GM12891 (cell line): ENCODE results near the gene SKIDA1.

Experiments
- DNase-seq: peaks from one replicate; pipeline ENCODE4 v3.0.0; 2011; ENCODE audit warnings: low spot score; ENCODE audit not compliant: insufficient read length
- FAIRE-seq: peaks from 2 replicates; lab custom pipeline; 2011; peaks lifted over from hg19 to GRCh38; lab: Jason Lieb, UNC
- PAX5 ChIP-seq: IDR thresholded peaks from 2 replicates; pipeline ENCODE4 v1.6.1; 2011; ENCODE audit warnings: low read length, moderate library complexity, mild to moderate bottlenecking; ENCODE audit not compliant: insufficient read depth, severe bottlenecking
- POLR2A ChIP-seq: IDR thresholded peaks from 2 replicates; pipeline ENCODE4 v1.6.1; 2011; ENCODE audit warnings: low read depth, low read length, control low read depth
- POLR2AphosphoS5 ChIP-seq: IDR thresholded peaks from 2 replicates; pipeline ENCODE4 v1.6.1; 2011; ENCODE audit warnings: low read depth, low read length, control low read depth
- POU2F2 ChIP-seq: IDR thresholded peaks from 2 replicates; pipeline ENCODE4 v1.6.1; 2011; ENCODE audit warnings: low read depth, mild to moderate bottlenecking, control low read depth, low read length, moderate library complexity
- SPI1 ChIP-seq: IDR thresholded peaks from 2 replicates; pipeline ENCODE4 v1.6.1; 2011; ENCODE audit warnings: low read depth, low read length, control low read depth
- TAF1 ChIP-seq: IDR thresholded peaks from 2 replicates; pipeline ENCODE4 v1.6.1; 2011; ENCODE audit warnings: low read depth, low read length, control low read depth

Gene SKIDA1

DNA sequence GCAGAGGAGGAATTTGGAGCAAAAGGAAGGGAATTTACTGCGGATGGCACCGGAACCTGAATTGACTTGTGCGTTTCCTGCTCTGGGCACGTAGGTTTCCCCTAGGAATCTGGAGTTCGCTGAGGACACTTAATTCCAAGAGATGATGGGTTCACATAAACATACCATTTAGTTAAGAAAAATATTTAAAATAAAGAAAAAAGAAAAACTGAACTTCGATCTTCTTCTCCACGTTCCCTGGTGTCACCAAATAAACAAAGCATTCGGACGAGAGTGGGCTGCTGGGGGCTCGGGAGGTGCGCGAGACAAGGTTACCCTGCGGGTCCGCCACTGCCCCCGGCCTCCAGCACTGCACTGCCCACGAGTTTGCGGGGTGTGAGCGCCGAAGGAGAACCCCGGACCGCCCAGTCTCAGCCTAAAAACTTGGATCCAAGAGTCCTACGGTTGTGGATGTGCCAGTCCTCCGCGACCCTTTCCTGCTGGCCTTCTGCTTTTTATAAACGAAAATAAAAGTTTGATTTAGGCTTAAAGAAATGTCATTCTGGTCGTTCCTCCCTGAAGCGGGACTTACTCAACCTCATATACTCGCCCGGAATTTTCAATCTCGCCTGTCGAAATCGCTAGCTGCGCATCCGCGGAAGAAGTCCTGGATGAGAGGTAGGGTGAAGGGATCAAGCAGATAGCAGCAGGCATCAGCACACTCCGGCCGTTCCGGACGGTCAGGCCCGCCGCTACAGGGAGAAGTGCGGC is 30.3 kb downstream of the SKIDA1 start:
- no peak for FAIRE-seq

DNA sequence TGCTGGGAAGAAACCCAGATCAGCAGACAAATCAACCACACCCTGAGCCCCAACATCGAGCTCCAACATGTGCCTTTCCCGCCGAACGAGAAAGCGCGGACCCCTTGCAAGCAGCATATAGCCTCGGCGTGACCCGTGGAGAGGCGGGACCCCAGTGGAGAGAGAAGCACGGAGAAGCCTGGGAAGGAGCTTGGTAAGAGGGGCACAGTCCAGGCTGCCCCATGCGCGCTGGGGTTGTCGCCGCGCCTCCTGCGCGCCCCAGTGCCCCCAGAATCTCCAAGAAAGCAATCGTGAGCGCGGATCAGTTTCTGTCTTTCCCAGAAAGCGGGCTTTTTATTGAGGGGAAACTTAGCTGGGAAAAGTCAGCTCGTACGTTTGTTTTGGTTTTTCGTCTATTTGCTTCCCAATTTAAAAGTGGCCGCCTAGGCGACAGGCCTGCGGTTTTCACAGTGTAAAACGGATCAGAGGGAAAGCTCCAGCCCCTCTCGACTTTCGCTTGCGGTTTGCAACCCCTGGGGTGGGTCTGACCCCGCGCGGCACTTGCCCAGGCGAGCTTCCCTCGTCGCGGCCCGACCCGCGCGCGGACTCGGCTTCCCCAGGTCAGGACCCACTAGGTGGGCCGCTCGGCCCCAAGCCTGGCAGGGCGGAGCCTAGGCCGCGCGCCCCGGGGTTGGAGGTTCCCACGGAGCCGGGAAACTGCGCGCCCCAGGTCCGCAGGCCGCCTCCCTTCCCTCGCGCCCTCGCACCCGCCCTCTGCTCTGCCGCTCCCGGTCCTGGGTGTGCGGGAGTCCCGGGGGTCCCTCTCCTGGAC is 31.1 kb downstream of the SKIDA1 start:
- DNase-seq (no peak), FAIRE-seq (no peak)
- TF ChIP-seq TAF1, result no peak
- TF ChIP-seq PAX5, result no peak
- no peak for TF ChIP-seq POLR2A
- TF ChIP-seq SPI1, result no peak
- no peak for TF ChIP-seq POU2F2
- TF ChIP-seq POLR2AphosphoS5, result no peak

More for the DNA sequence above, 30.3 kb downstream of the SKIDA1 start:
- DNase-seq, result no peak
- TF ChIP-seq TAF1 (no peak), POLR2AphosphoS5 (no peak), POU2F2 (no peak), PAX5 (no peak), SPI1 (no peak), POLR2A (no peak)

DNA sequence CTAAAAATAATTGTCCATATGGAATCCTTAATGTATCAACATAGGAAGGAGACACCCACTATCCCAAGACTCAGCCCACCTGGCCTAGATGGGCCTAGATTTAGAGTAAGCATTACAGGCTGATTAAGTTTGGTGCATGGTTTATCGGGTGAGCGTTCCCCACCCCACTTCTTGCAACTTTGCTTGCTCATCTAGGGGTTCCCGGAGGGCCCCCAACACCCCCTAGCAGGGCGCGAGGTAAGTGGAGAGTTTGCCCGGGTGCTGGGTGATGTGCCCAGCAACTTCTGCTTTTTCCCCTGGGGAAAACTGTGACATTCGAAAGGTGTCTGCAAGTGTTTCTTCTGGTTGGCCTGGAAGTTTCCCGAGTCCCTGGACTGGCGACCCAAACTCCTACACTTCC is 31.7 kb downstream of the SKIDA1 start:
- no peak for FAIRE-seq
- no peak for TF ChIP-seq POLR2AphosphoS5
- no peak for TF ChIP-seq PAX5
- DNase-seq, result no peak

DNA sequence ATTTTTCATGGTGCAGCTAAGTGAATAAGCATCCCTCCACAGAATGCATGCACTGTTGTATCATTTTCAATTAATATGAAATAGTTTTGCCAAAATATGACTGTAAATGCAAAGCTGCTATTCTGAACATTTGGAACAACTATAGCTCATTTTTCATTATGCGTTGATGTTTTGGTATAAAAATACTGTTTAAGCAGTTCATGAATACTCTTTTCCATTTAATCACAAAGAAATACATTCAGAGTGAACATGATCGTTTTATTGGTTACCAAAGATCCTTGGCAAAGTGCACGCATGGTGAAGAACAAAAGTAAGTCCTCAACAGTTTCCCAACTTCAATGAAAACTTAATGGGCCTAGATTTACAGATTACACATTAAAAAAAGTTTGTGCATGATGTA is 33.1 kb downstream of the SKIDA1 start:
- no peak for DNase-seq
- FAIRE-seq, result no peak
- no peak for TF ChIP-seq POLR2A
- TF ChIP-seq POU2F2, result no peak
- no peak for TF ChIP-seq PAX5
- no peak for TF ChIP-seq TAF1
- TF ChIP-seq SPI1, result no peak
- no peak for TF ChIP-seq POLR2AphosphoS5

DNA sequence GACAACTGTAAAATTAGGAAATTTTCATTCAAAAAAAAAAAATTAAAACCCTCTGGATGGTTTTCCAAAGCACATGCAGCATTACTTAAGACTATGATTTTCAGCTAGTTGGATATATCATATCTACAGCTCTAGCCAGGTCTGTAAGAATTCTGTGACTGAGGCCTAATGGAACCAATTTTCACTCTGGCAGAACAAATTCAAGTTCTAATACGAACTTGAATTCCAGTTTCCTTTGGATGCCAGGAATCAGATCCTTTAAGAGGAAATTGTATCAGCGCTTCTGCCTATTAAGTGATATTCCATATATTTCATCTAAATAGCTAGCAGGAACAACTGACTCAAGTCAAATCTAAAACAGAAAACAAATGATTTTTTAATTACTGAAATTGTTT is 34.8 kb downstream of the SKIDA1 start:
- FAIRE-seq, result no peak
- DNase-seq, result no peak
- TF ChIP-seq POU2F2 (no peak), PAX5 (no peak), SPI1 (no peak), POLR2A (no peak), TAF1 (no peak)

DNA sequence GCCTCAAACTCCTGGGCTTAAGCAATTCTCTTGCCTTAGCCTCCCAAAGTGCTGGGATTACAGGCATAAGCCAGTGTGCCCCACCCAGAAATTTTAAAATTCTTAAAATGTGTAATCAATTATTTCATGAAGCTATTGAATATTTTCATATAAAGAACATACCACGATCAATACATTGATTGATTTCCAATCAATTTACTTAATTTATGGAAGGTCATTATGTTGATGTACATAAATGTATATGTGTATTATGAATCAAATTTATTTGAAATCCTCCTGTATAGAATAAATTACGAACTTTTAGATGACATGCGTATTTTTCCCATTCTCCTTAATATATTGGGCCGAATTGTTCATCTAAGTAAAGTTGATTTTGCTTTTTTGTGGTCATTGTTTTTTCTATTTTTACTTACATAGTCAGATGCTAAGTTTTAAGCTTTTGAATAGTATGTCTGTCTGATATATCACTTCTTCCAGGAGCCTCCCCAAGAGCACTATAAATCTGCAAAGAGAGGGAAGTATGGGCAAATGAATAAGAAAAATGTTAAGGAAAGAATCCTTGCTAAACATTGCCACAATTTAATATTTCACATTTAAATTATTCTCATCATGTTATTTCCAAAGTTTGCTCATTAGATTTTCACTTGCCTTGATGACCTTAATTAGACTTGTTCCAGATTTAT is 35.3 kb downstream of the SKIDA1 start:
- DNase-seq (no peak), FAIRE-seq (no peak)
- TF ChIP-seq PAX5 (no peak), POU2F2 (no peak), POLR2A (no peak), TAF1 (no peak), SPI1 (no peak), POLR2AphosphoS5 (no peak)

DNA sequence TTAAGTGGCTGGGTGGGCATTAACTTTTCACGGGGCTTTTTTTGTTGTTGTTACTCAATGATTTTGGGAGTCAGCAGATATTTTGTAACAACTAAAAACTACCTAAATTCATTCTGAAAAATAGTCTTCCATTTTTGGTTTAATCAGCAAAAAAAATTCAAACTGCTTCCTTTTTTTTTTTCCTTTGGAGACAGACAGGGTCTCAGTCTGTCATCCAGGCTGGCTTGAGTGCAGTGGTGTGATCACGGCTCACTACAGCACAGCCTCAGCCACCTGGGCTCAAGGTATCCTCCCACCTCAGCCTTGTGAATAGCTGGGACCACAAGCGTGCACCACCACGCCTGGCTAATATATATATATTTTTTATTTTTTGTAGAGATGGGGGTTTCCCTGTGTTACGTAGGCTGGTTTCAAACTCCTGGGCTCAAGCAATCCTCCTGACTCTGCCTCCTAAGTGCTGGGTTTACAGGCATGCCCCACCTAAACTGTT is 36.5 kb downstream of the SKIDA1 start:
- DNase-seq, result no peak
- no peak for FAIRE-seq
- TF ChIP-seq POLR2A (no peak), PAX5 (no peak), POLR2AphosphoS5 (no peak), POU2F2 (no peak), TAF1 (no peak), SPI1 (no peak)

DNA sequence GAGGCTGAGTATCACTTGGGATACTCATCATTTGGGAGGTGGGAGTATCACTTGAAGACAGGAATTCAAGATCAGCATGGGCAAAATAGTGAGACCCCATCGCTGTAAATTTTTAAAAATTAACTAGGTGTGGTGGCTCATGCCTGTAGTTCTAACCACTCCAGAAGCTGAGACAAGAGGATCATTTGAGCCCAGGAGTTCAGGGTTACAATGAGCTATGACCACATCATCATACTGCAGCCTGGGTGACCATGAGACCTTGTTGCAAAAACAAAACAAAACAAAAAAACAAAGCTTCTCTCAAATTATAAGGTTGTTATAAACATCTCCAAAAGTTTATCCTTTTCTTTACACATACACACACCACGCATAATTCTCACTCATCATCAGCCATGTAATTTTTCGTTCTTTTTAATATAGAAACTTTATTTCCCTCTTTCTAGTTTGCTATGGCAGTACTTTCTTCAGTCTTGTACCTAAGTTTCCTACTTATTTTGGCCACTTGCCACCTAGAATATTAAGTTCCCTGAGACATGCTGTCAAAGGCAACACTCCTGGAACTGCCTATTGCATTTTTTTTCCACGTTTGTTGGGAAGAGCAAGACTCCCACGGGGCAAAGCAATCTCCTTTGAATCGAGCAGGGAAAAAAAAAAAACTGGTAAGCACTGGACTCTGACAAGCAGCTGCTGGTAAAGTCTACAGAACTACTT is 37.1 kb downstream of the SKIDA1 start:
- FAIRE-seq, result no peak
- no peak for TF ChIP-seq SPI1
- TF ChIP-seq POLR2AphosphoS5, result no peak
- no peak for TF ChIP-seq PAX5
- TF ChIP-seq POLR2A, result no peak
- DNase-seq, result no peak
